Spleen (tissue), 7 donors: ENCODE results near the gene PINLYP.

ENCODE experiments used
- POLR2A ChIP-seq, 3 donors: fragments of 450-650 bp; IDR thresholded peaks; one replicate each; pipeline ENCODE4 v1.5.1; 2017; ENCODE audit warnings: antibody characterized with exemption in 3 of 3, mild to moderate bottlenecking in 1 of 3
- POLR2AphosphoS5 ChIP-seq, 3 donors: sonication (generic); formaldehyde crosslinking; IDR thresholded peaks; one replicate each; pipeline ENCODE4 v1.5.1; 2017; ENCODE audit warnings: antibody characterized with exemption in 3 of 3
- TF ChIP-seq, protein P1 (sequence below), 11 experiments: fragments of 200-600 bp in 7 of 11; fragments of 450-650 bp in 4 of 11; sonication (generic) in 4 of 11; IDR thresholded peaks in 8 of 11; conservative IDR thresholded peaks in 3 of 11; 1 replicate in 7 of 11; 2 replicates in 4 of 11; pipeline versions ENCODE4 v1.4.0 to v1.8.0; 2016 to 2021; ENCODE audit warnings: antibody characterized with exemption in 11 of 11, inconsistent platforms in 4 of 11, mild to moderate bottlenecking in 1 of 11
- donor health status: DM: no; HTN: no; CAD: no; lungs with moderate emphysema.
- donor health status: DM: no; HTN: no; CAD: no.
- donor health status: DM: no; HTN: no; CAD: no.

DNA sequence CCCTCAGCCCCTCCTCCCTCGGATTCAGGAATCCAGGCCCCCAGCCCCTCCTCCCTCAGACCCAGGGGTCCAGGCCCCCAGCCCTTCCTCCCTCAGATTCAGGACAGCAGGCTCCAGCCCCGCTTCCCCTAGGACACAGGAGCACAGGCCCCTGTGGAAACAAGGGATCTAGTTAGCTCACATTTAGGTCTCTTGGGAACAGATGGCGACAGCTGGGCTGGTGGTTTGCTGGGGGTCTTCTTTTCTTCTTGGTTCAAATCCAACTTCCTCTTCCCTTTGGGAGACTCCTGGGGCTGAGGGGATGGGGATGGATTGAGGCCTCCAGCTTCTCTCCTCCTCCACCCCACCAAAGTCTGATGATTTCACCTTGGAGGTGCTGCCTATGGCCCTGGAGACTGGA lies 23.0 kb upstream of the PINLYP start:
- TF ChIP-seq, protein P1, sequence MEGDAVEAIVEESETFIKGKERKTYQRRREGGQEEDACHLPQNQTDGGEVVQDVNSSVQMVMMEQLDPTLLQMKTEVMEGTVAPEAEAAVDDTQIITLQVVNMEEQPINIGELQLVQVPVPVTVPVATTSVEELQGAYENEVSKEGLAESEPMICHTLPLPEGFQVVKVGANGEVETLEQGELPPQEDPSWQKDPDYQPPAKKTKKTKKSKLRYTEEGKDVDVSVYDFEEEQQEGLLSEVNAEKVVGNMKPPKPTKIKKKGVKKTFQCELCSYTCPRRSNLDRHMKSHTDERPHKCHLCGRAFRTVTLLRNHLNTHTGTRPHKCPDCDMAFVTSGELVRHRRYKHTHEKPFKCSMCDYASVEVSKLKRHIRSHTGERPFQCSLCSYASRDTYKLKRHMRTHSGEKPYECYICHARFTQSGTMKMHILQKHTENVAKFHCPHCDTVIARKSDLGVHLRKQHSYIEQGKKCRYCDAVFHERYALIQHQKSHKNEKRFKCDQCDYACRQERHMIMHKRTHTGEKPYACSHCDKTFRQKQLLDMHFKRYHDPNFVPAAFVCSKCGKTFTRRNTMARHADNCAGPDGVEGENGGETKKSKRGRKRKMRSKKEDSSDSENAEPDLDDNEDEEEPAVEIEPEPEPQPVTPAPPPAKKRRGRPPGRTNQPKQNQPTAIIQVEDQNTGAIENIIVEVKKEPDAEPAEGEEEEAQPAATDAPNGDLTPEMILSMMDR (IDR thresholded peaks at IDR 0.05 in 8 of 11, conservative IDR thresholded peaks at IDR 0.05 in 3 of 11): no peak
- TF ChIP-seq POLR2AphosphoS5 (IDR thresholded peaks at IDR 0.05) (no peak), POLR2A (IDR thresholded peaks at IDR 0.05) (no peak)
